H1 (cell line): ENCODE measurements around the gene CDH6. TPM values are rescaled to one million over a fixed set of nuclear protein-coding genes. Genes with fewer than 3 reads are reported as not detected.

Source experiments
- CHD2 ChIP-seq: IDR thresholded peaks from 2 replicates; pipeline ENCODE4 v1.6.1; 2012; ENCODE audit warnings: low read length, improper control_type of control experiment
- CHD7 ChIP-seq: fragments of 300-600 bp; sonication (generic); IDR thresholded peaks from 2 replicates; pipeline ENCODE4 v1.7.1; 2012; ENCODE audit warnings: low read length, moderate library complexity, mild to moderate bottlenecking, inconsistent platforms; ENCODE audit not compliant: insufficient replicate concordance
- CTCF ChIP-seq, 3 experiments: IDR thresholded peaks; 1 replicate in 2 of 3; 2 replicates in 1 of 3; pipeline versions ENCODE4 v1.5.1 to v1.6.1; 2011; ENCODE audit warnings: low read length in 3 of 3, mild to moderate bottlenecking in 3 of 3, inconsistent platforms in 2 of 3, low read depth in 1 of 3, moderate library complexity in 1 of 3; ENCODE audit not compliant: insufficient read depth in 1 of 3; ENCODE audit errors: control extremely low read depth in 1 of 3
- E2F6 ChIP-seq: IDR thresholded peaks from 2 replicates; pipeline ENCODE4 v1.6.1; 2012; ENCODE audit warnings: inconsistent platforms
- EP300 ChIP-seq, 2 experiments: IDR thresholded peaks; 1 replicate in 1 of 2; 2 replicates in 1 of 2; pipeline ENCODE4 v1.6.1; 2011 to 2012; ENCODE audit warnings: low read depth in 2 of 2, low read length in 2 of 2, mild to moderate bottlenecking in 2 of 2, borderline replicate concordance in 1 of 2, inconsistent platforms in 1 of 2, moderate library complexity in 1 of 2
- GTF2F1 ChIP-seq: IDR thresholded peaks from 2 replicates; pipeline ENCODE4 v1.6.1; 2012; ENCODE audit warnings: low read depth, low read length, improper control_type of control experiment, borderline replicate concordance
- polyA plus RNA-seq, 7 experiments: library from polyadenylated mRNA; depleted of rRNA in 3 of 7; stranded (reverse) in 5 of 7; unstranded in 2 of 7; fragments of >200 nt in 5 of 7; fragments of 200-250 nt in 2 of 7; gene quantifications; 1 replicate in 5 of 7; 2 replicates in 1 of 7; 4 replicates in 1 of 7; pipeline versions ENCODE4 v1.2.1 to v1.2.3, GENCODE V29; 2011 to 2013; ENCODE audit warnings: missing spikeins in 2 of 7, mixed read lengths in 2 of 7
- total RNA-seq: library from RNA; stranded (reverse); fragmentation: NEBNext Ultra II Directional; extraction: Animal tissue kit (Norgen Biotek cat#: 25700); gene quantifications from 2 replicates; pipeline ENCODE4 v1.2.1, GENCODE V29; 2021

Gene CDH6
- total and polyA plus RNA-seq, 2 of the 8 experiments (the other 6 are each of a cell fraction or from before 2014, with no cell fraction given), result 1.4 to 1.9 TPM

- no peak for TF ChIP-seq GTF2F1
- no peak for TF ChIP-seq CHD7
- no peak for TF ChIP-seq CTCF (IDR thresholded peaks at IDR 0.05; ENCODE audit: control extremely low read depth in 1 of 3, insufficient read depth in 1 of 3, low read depth in 1 of 3, low read length in 3 of 3)
- TF ChIP-seq E2F6, result no peak
- TF ChIP-seq CHD2, result no peak
- TF ChIP-seq EP300 (IDR thresholded peaks at IDR 0.05; ENCODE audit: borderline replicate concordance in 1 of 2, low read depth in 2 of 2, low read length in 2 of 2), result no peak
These were observed 140.8 kb downstream of the CDH6 start (continued) for GRCh38 chr5:31334061-31334860.
